Measurements from ENCODE around the gene GZMM.

Gene GZMM

DNA sequence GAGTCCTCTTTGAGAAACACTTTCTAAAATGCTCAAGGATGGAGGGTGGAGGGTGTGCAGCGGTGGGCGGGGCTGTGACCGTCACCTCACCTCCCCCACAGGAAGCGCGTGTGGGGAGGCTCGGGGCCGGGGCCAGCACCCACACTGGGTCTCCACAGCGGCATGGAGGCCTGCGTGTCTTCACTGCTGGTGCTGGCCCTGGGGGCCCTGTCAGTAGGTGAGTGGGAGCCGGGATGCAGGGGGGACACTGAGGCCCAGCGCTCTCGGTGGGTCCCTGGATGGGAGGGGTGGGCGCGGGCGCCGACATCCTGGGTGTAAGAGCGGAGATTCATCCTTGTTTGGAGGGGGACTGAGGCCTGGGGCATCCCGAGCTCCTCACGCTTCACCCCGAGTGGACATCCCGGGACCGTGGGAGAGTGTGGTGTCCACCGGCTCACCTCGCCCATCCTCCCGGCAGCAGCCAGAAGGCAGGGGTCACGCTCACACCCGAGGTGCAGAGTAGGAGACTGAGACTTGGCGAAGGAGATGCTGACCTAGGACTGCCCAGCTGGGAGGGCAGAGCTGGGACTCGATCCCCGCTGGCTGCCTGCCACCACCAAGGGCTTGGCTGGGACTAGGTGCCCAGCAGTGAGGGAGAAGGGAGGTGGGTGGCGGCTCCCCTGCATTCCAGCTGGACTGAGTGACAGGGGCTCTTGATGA is at the start of gene GZMM:
GZMM (plus strand) TSS at position 144 of the 699 bp plus-strand sequence; CDS start at position 163, 19 bp downstream.
- no peak for DNase-seq

DNA sequence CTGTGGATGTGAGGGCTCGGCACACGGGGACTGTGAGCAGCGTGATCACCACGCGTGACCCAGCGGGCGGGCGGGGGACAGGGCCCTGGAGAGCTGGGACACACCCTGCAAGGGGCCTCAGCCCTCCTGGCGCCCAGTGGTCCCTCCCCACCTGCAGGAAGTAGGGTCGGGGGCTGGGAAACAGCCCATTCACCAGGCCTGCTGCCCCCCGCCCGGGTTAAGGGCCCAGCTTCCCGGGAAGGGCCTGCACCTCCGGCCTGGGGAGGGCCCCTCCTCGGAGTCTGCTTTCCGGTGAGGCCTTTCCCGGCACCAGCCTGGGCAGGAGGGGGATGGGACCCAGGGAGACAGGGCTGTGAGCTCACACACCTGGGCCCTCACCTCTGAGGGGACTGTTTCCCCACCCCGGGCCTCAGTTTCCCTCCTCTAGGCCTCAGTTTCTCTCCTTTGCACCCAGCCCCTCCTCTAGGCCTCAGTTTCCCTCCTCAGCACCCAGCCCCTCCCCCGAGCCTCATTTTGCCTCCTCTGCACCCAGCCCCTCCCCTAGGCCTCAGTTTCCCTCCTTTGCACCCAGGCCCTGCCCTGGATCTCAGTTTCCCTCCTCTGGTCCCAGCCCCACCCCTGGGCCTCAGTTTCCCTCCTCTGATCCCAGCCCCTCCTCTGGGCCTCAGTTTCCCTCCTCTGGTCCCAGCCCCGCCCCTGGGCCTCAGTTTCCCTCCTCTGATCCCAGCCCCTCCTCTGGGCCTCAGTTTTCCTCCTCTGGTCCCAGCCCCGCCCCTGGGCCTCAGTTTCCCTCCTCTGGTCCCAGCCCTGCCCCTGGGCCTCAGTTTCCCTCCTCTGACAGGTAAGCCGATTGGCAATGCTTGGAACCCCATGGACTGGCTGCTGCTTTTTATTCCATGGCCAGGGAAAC is 49.4 kb upstream of the GZMM start:
- no peak for DNase-seq

GRCh38 chr19:495081-495401 is 48.8 kb upstream of the GZMM start:
- DNase-seq = no peak

DNA sequence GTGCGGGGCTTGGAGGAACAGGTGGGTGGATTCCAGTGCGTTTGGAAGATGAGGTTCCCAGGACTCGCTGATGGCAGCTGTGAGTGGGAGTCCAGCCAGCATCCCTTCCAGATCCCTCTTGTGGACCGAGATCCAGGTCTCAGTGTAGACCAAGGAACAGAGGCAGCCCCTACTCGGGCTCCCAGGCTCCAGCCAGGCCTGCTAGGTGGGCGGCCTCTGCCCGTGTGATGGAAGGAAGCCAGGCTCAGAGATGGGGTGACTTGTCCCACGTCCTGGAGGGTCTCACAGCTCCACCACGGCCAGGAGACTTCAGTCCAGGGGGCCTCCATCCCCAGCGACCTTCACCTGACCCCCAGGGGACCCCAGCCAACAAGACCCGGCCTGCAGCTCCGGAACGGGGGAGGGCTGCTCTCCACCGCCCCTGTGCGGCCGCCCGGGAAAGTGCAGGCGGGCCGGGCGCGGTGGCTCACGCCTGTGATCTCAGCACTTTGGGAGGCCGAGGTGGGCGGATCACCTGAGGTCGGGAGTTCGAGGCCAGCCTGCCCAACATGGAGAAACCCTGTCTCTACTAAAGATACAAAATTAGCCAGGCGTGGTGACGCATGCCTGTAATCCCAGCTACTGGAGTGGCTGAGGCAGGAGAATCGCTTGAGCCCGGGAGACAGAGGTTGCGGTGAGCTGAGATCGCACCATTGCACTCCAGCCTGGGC is 48.3 kb upstream of the GZMM start:
- no peak for DNase-seq

DNA sequence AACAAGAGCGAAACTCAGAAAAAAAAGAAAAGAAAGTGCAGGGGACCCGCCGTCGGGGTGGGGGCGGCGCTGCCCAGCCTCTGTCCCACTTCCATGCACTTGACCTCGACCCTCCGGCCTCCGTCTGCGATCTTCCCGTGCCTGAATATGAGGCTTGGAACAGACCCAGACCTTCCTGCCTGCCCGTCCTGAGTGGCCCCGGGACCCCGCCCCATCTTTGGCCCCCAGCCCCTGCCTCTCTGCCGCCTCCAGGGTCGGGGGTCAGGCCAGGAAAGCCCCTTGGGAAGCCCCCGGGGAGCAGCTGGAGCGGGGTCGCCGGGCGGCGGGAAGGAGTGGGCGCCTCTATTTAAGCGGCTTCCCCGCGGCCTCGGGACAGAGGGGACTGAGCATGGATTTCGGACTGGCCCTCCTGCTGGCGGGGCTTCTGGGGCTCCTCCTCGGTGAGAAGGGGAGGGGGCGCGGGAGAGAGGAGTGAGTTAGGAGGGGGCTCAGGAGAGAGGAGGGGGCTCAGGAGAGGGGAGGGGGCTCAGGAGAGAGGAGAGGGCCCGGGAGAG is 47.7 kb upstream of the GZMM start, which contains the start of gene MADCAM1:
MADCAM1 (plus strand) TSS at position 375 of the 554 bp plus-strand sequence; CDS start at position 389, 14 bp downstream.
- DNase-seq = no peak

DNA sequence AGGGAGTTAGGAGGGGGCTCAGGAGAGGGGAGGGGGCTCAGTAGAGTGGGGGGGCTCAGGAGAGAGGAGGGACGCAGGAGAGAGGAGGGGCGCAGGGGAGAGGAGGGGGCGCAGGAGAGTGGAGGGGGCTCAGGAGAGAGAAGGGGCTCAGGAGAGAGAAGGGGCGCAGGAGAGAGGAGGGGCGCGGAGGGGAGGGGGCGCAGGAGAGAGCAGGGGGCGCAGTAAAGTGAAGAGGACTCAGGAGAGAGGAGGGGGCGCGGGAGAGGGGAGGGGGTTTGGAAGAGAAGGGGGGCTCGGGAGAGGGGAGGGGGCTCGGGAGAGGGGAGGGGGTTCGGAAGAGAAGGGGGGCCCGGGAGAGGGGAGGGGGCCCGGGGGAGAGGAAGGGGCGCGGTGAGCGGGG is 46.9 kb upstream of the GZMM start:
- DNase-seq = no peak

DNA sequence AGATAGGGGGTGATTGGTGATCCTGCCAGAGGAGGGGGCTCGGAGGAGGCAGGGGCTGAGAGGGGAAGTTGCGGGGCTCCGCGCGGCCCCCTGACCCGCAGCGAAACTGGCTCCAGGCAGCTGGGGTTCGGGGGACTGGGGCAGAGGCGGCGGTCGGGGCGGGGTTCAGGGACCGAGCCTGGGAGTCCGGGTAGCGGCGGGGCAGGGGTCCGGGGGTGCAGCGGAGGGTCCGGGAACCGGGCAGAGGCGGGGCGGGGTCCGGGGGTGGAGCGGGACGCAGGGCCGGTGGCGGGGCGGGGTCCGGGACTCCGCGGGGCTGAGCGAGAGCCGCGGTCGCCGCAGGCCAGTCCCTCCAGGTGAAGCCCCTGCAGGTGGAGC is 46.4 kb upstream of the GZMM start:
- no peak for DNase-seq

GRCh38 chr19:497869-498510 is 45.9 kb upstream of the GZMM start:
- DNase-seq = no peak

DNA sequence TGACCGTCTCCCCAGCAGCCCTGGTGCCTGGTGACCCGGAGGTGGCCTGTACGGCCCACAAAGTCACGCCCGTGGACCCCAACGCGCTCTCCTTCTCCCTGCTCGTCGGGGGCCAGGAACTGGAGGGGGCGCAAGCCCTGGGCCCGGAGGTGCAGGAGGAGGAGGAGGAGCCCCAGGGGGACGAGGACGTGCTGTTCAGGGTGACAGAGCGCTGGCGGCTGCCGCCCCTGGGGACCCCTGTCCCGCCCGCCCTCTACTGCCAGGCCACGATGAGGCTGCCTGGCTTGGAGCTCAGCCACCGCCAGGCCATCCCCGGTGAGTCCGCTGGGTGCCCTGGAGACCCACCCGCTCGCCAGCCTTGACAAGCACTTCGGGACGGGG is 45.4 kb upstream of the GZMM start:
- DNase-seq = no peak

GRCh38 chr19:498977-499623 is 44.8 kb upstream of the GZMM start:
- no peak for DNase-seq

- DNase-seq = no peak
These were observed 42.2 kb upstream of the GZMM start for GRCh38 chr19:501646-502045.

DNA sequence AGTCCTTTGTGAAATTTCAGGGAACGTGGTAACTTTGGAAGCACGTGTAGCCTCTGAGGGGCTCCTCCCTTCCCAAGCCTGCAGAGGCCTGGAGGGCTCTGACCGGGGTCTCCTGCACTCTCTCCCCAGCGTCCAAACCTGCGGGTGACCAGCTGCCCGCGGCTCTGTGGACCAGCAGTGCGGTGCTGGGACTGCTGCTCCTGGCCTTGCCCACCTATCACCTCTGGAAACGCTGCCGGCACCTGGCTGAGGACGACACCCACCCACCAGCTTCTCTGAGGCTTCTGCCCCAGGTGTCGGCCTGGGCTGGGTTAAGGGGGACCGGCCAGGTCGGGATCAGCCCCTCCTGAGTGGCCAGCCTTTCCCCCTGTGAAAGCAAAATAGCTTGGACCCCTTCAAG is 39.2 kb upstream of the GZMM start:
- DNase-seq = no peak

GRCh38 chr19:506404-507285 is 37.2 kb upstream of the GZMM start:
- peak; percentile 99 for DNase-seq

DNA sequence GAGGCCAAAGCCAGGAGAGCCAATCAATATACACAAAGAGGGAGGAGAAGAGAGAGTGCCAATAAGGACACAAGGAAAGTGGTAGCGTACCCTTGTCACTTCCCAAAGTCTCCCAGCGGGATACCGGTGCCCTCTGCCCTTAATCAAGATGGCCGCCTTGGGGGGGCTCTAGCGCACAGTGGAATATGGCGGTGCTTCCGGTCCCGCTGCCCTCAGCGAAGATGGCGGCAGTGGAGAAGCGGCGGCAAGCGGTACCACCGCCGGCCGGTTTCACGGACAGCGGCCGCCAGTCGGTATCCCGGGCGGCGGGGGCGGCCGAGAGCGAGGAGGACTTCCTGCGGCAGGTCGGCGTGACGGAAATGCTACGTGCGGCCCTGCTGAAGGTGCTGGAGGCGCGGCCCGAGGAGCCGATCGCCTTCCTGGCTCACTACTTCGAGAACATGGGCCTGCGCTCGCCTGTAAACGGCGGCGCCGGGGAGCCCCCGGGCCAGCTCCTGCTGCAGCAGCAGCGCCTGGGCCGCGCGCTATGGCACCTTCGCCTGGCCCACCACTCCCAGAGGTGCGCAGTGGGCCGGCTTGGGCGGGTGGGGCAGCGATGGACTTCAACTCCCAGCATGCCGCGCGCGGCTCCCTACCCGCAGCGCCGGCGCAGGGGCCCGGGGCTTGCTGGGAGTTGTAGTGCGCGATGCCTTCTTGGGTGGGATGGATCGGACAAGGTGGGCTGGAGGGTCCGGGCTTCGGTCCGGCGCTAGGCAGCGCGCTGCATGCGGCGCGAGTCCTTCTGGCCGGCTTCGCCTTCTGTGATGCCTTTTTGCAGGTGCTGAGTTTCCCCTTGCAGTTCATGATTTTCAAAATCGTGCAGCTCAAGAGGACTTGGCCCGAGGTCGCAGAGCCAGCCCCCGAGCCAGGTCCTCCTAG is 36.3 kb upstream of the GZMM start, which contains the start of gene TPGS1:
TPGS1 (plus strand) TSS at position 212 of the 918 bp plus-strand sequence; CDS start at position 222, 10 bp downstream.
- peak; percentile 84 for DNase-seq

DNA sequence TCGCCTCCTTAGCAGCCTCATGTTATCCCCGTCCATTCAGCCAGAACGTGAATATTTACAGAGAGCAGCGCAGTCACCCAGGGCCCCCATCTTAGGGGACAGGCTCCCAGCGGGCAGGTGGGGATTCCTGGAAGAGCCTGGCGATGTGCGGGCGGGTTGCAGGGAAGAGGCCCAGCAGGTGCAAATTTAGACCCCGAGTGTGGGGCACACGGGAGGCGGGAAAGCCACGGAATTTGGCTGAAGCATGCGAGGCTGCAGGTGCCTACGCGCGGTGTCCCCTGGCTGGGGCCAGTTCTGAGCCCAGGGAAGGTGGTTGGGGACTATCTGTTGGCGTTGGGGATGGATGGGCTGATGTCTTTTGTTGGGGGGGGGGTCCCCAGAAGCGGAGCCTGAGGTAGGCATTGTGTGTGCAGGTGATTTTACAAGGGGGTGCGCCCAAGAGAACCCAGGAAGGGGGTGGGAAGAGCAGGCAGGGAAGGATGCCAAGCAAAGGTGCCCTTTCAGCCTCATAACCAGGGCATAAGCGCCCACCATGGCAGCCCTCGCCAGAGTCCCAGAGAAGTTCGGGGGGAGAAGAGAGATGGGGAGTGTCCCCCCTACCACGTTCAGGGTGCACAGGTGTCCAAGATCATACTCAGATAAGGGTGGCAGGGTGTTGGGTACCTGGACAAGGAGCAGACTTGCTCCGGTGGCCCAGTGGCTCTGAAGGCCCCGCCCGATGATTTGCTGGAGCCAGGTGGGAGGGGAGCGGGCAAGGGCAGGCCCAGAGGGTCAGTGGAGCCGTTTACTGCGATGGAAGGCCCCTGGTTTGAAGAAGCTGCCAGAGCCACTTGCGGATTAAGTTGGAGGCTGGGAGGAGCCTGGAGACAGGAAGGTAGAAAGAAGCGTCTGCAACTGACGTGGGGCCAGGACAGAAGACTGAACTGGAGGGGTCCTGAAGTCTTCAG is 35.4 kb upstream of the GZMM start:
- no peak for DNase-seq

DNA sequence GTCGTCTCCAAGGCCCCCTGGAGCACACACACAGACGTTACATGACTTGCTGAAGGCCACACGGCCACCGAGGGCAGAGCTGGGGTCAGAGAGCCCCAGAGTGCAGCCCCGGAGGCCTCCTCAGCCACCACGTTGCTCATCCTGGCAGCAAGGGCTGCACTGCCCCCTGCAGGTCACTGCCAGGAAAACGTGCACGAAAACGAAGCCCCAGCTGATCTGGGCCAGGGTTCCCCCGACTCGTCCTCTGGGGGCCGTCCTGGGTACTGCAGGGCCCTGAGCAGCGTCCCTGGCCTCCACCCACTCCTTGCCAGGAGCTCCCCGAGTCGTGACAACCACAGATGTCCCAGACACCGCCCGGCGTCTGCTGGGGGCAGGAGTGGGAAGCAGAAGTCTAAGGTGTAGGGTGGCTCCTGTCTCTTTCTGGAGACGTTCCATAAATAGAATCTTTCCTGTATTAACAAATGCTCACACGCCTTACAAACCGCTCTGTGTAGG is 33.2 kb upstream of the GZMM start:
- peak; percentile 56 for DNase-seq

DNA sequence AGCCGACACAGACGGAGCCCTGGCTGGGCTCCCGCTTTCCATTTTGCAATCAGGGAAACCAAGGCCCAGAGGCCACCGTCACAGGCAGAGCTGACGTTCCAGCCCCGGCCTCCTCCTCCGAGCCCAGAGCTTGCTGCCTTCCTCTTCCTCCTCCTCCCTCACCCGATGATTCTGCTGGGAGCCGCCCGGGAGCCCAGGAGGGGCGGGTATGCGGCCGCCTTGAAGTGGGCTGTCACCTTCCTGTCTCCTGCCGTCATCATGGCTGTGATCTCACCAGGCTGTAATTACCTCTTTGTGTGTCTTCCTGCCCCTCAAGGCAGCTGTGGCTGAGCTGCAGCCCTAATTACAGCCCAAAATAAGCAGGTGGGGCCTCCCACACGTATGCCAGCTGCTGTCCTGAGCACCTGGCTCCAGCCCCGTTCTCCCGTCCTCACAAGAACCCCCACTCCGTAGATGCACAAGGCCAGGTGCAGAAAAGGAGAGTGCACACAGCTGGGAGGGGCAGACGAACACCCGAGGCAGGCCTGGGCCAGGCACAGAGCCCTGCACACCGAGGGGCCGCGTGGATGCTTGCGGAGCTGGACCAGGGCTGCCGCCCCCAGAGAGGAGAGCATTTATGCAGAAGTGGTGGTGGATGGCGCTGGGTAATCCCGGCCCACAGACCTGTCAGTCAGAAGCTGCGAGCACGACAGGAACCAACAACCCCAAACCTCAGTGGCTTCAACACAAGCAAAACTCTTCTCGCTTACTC is 32.6 kb upstream of the GZMM start:
- no peak for DNase-seq
